Activated gamma-delta T cell treated with Interleukin-2 at 50 U/mL for 16 hours (primary cell): ENCODE results near the gene MED27.

ENCODE experiments used
- DNase-seq: peaks from one replicate; pipeline ENCODE4 v3.0.0-alpha.2; 2020

MED27 gene

DNA sequence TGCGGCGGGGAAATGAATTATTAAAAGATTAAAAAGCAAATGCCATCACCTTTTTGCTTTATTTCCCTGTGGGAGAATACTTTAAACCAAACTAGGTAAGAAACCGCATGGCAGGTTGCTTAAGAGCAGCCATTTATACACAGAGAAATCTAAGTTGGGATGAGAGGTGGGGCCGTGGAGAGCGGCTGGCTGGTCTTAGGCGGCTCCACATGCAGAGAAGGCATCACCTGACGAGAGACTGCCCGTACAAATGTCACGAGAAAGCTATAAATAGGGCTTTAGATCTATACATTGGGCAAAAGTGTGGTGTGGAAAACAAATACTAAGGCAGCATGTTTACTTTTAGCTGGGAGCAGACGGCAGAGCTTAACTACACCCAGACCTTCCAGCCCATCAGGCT lies 39.4 kb downstream of the MED27 start:
- no peak for DNase-seq

DNA sequence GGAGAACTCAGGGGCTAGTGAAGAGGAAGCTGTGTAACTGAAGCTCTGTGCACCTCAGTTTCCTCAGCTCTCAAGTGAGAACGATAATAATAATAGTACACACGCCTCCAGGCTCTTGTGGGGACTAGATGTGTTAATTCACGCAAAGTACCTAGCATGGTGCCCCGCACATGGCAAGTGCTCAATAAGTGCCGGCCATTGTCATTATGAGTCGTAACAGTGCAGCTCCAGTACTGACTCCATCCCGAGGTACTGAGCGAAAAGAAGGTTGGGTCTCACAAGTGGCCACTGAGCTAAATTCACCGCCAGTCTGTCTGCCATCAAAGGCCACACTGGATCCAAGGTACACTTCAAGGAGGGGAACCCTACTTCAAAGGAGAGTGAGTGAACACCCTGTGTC lies 40.4 kb downstream of the MED27 start:
- DNase-seq: no peak

DNA sequence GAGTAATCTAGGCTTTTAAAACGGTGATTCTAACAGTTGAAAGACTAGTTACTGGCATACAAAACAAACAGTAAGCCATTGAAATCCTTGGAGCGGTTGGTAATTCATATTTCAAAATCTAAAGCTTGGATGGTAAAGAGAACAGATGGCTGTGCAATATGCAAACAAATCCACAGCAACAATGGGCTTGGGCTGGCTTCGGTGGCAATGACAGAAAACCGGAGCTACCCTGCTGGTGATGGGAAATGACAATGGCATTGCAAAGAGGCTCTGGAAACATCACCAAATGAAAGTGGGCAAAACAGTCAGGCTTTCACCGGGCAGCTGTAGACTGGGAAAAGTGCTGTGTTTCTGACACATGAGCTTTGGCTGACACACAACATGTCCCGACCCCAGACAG lies 42.2 kb downstream of the MED27 start:
- DNase-seq: no peak

DNA sequence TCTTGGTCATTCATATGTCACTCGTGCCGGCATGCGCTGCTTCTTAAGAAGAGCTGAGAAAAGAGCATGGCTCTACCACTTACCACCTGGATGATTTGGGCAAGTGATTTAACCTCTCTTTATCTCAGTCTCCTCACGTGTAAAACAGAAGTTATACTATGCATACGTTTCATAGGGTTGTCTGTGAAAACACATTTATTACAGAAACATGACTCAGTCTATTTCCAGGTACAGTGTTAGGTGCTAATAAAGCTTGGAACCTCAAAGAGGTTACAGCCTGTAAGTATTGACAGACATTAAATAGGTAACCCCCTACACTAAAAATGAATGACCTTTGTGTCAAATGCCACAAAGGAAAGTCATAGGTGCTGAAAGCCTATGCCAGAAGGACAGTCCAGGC lies 43.1 kb downstream of the MED27 start:
- DNase-seq: no peak

DNA sequence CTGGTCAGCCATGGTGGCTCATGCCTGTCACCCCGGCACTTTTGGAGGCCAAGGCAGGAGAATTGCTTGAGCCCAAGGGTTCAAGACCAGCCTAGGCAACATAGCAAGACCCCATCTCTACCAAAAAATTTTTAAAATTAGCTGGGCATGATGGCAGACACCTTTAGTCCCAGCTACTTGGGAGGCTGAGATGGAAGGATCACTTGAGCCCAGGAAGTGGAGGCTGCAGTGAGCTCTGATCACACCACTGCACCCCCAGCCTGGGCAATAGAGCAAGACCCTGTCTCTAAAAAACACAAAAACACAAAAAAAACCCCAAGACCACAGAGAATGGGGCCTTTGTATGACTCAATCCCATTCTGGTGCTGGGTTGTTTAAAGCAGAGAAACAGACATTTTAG lies 44.0 kb downstream of the MED27 start:
- no peak for DNase-seq

DNA sequence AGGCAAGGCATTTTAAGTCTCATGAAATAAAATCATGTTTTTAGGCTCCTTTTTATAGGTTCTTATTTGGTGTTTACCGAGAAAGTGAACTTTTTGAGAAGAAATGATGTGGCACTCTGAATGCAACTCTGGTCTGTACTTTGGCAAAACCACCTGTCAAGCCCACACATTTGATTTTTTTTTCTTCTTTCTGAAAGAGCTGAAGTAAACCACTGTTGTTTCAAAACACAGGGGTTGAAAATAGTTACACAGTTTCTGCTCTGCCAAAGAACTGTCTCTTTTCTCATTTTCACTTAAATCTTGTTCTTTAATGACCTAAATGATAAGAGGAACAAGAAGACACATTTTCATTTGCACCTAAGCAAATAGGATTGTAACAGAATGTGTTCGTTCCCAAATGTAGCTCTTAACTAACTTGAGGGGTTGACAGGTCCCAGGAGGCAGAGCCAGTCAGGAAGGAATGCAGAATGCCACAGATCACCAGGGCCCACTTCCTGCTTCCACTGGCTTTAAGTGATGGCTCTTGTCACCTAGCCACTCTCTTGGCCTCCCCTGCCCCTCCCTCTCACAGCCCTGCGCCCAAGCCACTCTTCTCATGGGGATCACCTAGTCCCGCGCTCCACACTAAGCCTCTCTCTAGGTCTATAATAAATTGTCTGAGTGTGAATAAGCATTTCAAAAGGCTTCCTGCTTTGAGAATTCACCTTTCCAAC lies 47.3 kb downstream of the MED27 start:
- DNase-seq: no peak

DNA sequence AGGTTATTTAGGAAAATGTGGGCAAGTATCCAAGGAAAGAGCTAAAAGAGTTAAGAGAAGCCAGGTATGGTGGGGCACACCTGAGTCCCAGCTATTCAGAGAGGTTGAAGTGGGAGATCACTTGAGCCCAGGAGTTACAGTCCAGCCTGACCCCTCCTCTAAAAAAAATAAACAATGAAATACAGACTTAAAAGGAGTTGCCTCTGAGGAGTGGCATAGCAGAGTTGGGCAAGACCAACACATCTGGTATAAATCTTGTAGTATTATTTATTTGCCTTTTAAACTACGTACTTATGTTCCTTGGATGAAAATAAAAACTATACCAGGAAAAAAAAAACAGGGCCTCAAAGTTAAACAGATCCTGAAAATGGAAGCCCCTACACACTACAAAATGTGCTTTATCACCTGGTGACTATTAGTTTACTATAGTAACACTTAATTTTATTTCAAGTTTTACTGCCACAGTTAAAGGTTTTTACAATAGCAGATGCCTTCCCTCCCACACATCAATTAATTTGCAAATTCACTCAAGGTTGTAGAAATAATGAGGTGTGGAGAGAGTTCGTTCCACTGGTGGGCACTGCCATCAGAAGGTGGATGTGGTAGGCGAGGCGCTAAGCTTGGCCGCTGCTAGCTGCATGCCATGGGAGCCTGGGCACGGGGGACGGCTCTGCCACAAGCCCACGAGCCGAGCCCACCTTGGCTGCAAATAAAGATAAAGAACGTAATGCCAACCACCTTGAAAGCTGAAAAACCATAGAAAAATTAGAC lies 48.0 kb downstream of the MED27 start:
- DNase-seq: no peak

DNA sequence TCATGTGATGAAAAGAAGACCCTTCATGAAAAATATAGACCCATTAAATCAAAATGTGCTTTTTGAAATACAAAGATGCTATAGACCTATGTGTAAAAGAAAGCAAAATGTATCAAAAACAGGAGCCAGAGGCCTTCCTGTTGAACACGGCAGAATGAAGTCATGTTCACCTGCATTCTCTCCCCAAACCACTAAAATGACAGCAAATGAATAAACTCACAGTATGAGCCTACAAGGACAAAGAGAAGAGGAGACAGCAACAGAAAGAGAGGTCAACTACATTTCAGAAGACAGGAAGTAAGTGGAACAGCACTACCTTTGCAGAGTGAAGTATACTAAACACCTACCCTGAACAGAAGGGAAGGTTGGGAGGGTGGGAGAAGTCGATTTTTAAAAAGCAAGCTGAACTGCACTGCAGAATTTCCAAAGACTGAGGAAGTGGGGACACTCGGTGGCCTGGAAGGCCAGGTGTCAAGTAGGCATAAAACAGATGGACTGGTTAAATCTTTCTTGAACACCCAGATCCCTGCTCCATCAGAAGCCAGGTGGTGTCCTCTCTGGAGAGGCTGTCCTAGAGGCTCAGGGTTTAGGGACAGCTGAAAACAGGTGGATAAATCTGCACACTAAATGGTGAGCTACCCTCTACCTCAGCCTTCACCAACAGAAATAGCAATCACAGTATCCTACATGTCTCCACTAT lies 48.9 kb downstream of the MED27 start:
- no peak for DNase-seq

DNA sequence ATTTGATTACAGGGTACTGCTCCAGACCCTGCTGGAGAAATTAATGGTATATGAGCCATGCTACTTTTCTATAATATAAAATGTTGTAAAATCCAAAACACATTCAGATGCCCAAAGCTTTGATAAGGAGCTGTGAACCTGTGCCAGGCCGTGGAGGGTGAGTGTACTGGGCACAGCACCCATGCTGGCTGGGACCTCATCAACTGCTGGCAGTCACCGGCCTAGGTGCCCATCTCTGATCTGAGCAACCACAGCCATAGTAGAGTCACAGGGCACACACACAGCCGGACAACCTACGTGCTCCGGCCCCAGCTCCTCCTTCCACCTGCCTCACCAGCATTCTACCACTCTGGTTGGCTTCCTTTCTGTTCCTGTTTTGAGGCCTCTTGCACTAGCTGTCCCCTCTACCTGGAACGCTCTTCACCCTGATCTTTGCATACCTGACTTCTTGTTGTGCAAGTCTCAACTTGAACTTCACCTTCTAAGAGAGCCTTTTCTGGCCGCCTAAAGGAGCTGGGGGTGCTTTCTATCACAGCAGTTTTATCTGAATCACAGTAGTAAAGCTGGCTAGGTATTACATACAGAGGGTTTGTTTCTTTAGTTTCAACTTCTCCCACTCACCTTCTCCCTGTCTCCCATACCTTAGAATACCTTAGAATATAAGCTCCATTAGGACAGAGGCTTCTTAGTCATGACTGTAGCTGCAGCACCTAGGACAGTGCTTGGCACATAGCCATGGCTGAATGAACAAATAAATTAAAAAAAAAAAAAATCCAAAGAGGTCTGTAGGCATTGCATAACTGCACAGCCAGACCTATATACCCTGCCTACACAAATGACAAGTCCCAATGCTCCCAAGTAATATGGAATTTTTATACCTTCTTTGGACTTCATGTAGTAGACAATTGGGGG lies 51.7 kb downstream of the MED27 start:
- no peak for DNase-seq

DNA sequence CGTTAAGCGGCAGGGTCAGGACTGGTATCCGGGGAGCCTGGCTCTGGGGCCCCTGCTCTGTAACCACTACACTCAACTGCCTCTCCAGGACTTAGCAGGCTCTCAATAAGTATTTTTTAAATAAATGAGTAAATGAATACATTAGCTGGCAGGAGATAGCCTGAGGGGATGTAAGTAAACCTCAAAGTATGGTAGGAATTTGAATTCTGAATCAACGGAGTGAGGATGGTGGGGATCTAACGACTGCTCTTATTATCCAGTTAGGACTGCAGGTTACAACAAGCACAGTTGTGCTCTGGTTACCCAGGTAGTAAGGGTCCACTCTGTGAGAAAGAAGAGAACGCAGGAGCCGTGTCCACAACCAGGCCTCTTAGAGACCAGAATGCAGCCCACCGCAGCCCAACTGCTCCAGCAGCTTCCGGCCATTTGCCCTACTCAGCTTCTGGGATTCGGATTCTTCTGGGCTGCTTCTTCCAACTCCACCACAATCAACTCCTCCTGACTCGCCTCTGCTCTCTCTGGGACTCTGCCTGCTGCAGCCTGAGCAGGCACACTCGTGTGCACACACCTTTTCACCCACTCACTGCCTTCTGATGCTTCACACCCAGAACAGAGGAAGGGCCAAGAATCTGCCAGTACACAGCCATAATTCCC lies 52.6 kb downstream of the MED27 start:
- no peak for DNase-seq

DNA sequence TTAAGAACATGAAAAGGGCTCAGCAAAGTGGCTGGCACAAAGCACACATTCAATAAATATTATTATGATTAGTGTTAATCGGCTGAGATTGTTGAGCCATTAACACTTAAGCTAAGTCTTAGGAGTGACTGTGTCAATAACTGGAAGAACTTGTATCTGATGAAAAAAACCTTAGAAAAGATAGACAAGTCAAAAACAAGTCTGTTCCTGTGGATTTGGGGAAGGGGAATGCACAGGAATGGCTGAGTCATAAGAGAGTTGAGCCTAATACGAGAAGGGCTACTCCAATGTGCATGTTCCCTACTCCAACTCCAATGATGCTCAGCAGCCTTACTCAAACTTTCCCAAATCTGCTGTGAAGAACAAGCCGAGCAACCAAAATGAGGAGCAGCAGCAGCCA lies 53.9 kb downstream of the MED27 start:
- DNase-seq: no peak

DNA sequence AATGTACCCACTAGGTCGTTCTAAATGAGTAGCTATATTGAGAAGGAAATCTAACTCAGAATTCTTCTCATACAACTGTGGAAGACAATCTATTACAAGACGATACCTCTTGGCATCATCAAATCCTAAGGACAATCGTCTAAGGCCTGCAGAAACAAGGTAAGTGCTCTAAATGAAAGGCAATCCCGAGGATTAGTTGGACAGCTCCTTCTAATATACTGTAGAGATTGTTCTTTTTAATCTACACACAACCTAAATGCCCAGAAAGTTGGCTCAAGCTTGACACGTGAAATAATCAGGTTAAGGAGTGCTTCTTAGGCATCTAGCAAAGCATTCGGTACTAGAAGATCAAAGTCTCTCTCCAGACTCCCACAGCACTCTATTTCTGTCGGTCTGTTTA lies 55.1 kb downstream of the MED27 start:
- no peak for DNase-seq

DNA sequence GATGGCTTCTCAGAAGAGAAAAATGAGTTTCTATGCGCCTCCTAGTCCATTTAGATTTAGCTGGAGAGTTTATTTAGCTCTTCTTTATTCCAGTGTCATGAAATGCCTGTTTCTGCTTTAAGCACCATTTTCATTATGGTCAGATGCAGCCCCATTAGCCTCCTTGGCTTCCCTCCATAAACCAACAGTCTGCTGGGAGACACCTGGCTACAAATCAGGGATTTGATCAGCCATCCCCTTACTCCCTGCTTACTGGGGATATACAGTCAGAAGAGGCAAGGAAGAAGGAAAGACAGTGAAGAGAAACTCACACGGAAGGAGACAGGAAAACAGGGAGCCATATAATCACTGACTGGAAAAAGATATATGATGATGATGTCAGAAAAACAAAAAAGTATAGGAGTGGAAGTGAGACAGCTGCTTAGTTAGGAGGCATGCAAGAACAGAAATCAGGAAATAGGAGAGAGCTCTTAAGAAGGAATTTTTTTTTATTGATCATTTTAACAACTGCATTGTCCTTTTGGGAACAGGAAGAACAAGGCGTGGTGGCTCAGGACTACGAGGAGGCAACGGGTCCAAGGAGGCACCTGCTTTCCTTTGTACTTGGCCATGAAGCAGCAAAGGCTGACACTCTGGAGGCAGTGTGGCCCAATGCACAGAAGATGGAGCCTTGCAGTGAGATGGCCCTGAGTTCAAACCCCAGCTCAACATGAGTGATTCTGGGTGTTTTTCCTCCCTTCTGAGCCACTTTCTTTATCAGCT lies 56.1 kb downstream of the MED27 start:
- no peak for DNase-seq

DNA sequence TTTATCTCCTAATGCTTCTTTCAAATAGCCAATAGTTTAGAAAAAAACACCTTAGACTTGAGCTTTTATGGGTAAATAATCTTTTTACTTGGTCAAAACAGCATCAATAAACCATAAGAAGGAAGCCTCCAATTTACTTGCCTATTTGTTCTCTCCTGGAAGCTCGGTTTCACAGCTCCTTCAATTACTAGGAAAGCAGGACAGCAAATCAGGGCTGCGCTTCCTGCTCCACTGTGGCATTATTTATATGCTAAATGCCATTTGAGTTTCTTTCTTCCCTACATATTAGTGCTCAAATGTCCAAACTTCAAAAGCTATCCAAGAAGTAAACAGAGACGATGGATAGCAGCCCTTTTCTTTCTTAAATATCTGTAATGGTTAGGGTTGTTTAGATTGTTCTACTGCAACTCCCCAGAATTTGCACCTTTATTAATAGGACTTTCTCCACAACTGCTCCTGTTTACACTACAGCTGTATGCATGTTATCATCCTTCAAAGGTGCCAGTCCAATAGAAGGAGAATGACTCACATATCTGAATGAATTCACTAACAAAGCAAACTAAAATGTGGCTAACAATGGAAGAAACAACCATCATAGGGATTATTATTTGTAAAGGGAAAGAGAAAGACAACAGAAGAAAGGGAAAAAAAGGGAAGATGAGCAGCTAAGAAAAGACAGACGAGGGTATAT lies 58.7 kb downstream of the MED27 start:
- no peak for DNase-seq

DNA sequence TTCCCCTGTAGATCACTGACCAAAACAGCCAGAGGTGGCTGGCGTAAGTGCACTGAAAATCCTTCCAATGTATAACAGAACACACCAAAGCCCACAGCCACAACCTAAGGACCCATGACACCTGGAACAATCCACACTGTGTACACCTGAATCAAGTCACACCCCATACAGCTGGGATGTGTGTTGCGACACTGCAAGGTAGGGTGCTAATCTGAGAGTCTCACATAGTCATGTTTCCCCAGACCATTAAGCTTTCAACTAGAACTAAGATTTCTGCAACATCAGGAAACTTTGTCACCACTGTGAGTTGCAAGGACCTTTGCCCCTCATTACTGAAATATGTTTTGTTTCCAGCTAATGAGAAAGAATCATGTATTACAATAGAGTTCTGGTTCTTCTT lies 59.4 kb downstream of the MED27 start:
- DNase-seq: no peak

DNA sequence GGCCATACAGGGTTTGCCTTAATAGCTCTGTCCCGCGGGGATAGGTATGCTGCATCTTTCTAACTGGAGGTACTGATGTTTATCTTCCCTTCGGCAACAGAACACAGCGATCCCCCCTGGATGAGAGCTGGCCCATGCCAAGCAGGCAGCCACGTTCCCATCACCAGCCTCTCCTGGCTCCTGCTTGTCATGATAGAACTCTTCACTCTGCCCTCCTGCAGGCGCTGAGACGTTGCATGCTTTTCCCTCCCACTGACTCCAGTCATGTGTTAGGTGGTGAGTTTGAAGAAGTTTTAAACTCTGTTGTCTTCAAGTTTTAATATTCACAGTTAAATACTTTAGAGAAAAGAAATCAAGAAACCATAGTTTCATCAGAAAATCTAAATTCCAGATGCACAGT lies 60.0 kb downstream of the MED27 start:
- no peak for DNase-seq

DNA sequence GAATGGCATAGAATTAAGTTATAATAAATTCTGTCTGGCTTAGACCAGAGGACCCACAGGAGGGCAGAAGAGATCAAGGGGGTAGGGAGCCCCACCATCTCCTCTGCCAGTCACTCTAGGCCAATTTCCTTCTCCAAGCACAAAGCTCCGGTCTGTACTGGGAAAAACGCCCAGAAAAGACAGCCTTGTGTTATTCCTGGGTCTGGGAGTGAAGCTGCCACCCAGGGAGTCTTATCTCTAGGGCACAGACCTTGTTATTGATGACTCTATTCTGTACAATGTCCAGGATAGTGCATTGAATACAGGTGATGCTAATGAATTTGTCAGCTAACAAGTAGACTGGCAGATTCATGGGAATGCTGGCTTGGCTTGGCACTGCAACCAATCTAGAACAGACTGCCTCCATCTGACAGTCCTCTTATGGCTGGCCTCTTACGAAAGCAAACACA lies 60.7 kb downstream of the MED27 start:
- no peak for DNase-seq

DNA sequence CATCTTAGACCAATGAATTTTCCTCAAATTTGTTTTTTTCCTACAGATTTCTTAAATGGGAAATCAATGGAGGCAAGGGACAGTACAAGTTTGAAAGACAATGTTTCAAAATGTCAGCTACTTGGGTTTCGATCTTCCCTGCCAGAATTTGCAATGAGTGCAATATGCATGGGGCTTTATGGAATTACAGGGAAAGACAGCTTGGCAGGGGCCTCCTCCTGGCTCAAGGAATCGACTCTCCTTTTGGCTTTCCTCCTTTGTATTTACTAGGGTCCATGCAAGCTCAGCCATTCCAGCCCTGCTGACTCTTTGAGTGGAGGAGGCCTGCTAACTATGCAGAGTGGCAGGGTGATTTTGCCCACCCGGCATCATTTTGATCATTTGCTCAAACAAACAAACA lies 63.2 kb downstream of the MED27 start:
- no peak for DNase-seq

DNA sequence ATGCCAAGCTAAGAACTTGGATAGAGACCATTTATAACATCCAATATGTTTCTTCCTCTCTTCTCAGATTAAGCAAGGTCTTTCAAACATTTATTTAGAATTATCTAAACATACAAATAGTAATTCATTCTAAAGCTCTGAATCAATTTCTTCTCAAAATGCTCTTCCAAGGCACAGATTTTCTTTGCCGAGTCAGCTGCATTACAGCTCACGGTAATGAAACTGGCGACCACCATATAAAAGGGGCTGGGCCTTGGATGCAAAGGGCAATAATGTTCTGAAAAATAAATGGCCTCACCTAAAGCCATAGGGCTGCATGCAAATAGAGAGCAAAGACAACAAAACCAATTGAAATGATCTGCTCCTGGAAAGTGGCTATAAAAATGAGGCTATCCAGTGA lies 63.8 kb downstream of the MED27 start:
- DNase-seq: no peak

DNA sequence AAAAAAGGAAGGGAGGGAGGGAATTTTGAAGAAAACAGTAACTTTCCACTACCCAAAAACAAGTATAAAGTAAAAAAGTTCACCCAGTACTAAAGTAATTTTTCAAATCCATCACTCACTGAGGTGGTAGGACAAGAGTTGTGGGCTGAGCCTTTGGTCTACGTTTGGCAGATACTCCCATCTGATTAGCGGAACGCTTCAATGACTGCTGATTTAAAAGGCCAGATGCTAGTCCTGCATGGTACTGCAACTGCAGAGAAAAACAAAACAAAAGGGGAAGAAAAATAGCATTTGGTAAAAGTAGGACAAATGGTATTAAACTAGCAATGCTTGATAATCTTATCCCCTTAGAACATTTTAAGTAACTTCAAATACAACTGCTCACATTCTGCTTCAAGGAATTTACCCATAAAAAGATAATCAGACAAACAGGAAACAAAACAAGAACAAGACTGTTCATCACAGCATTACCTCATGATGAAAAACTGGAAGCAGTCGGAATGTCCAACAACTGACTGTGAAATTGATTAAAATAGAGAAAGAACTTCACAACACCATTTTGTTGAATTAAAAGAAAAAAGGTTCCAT lies 65.4 kb downstream of the MED27 start:
- DNase-seq: no peak
